ENCODE data around the gene LPIN2. TPM values are rescaled to one million over a fixed set of nuclear protein-coding genes. Genes with fewer than 3 reads are reported as not detected.

Gene LPIN2
- total and polyA plus RNA-seq, 10 donors = 4.0 to 79.7 (median 51.3) TPM

GRCh38 chr18:3048820-3049349 lies 35.9 kb upstream of the LPIN2 start:
- Histone ChIP-seq H3K36me3 (no peaks in the 10 kb centered on the region), H3K9me3 (no peaks in the 10 kb centered on the region), H3K27me3 (replicated peaks in 1 of 7) (peaks cover 0 to 12% (median 0%) of the 10 kb centered on the region in 7 donors), H3K4me3 (no peak overlapping the region), H3K27ac (no peak overlapping the region), H3K4me1 (peaks cover 0 to 44% (median 15%) of the 10 kb centered on the region in 6 donors)
- intact Hi-C loops (cut with DNase I; ENCODE audit: low total_unique reads) = no loop called here
- WGBS, 5 donors = 85 to 100% (median 91%) methylated on average over 3 of the region's 3 CpGs
- no peak for DNase-seq
- TF ChIP-seq CTCF (IDR thresholded peaks at IDR 0.05 in 8 of 11, conservative IDR thresholded peaks at IDR 0.05 in 3 of 11) (no peak), POLR2A (IDR thresholded peaks at IDR 0.05) (no peak), POLR2AphosphoS5 (IDR thresholded peaks at IDR 0.05) (no peak)

- TF ChIP-seq POLR2AphosphoS5 (IDR thresholded peaks at IDR 0.05) (no peak), POLR2A (IDR thresholded peaks at IDR 0.05) (no peak), CTCF (IDR thresholded peaks at IDR 0.05 in 8 of 11, conservative IDR thresholded peaks at IDR 0.05 in 3 of 11) (no peak)
- H3K27me3 ChIP-seq (replicated peaks in 1 of 7) = peaks cover 0 to 12% (median 0%) of the 10 kb centered on the region in 7 donors
Measured at GRCh38 chr18:3048121-3048520, 35.2 kb upstream of the LPIN2 start.

GRCh38 chr18:3046216-3046808 lies 33.4 kb upstream of the LPIN2 start:
- H3K4me1 ChIP-seq = peaks cover 0 to 41% (median 19%) of the 10 kb centered on the region in 6 donors
- H3K27me3 ChIP-seq (replicated peaks in 1 of 7) = peaks cover 0 to 12% (median 0%) of the 10 kb centered on the region in 7 donors
- intact Hi-C loops (cut with DNase I; ENCODE audit: low total_unique reads) = no loop called here
- no peak overlapping the region for H3K4me3 ChIP-seq
- DNase-seq = no peak
- no peaks in the 10 kb centered on the region for H3K9me3 ChIP-seq
- 79 to 87% (median 84%) methylated on average over 4 of the region's 4 CpGs for whole genome bisulfite sequencing, 5 donors
- H3K36me3 ChIP-seq = no peaks in the 10 kb centered on the region
- H3K27ac ChIP-seq = peak overlapping the region in 1 of 8 donors; percentile 58
- no peak for TF ChIP-seq CTCF (IDR thresholded peaks at IDR 0.05 in 8 of 11, conservative IDR thresholded peaks at IDR 0.05 in 3 of 11)

More at GRCh38 chr18:3048121-3048520, 35.2 kb upstream of the LPIN2 start:
- Histone ChIP-seq H3K4me3 (no peak overlapping the region), H3K27ac (no peak overlapping the region), H3K36me3 (no peaks in the 10 kb centered on the region), H3K4me1 (peaks cover 0 to 44% (median 15%) of the 10 kb centered on the region in 6 donors), H3K9me3 (no peaks in the 10 kb centered on the region)
- intact Hi-C loops (cut with DNase I; ENCODE audit: low total_unique reads) = no loop called here
- WGBS, 5 donors = 25 to 36% (median 31%) methylated on average over 6 of the region's 6 CpGs
- no peak for DNase-seq

DNA sequence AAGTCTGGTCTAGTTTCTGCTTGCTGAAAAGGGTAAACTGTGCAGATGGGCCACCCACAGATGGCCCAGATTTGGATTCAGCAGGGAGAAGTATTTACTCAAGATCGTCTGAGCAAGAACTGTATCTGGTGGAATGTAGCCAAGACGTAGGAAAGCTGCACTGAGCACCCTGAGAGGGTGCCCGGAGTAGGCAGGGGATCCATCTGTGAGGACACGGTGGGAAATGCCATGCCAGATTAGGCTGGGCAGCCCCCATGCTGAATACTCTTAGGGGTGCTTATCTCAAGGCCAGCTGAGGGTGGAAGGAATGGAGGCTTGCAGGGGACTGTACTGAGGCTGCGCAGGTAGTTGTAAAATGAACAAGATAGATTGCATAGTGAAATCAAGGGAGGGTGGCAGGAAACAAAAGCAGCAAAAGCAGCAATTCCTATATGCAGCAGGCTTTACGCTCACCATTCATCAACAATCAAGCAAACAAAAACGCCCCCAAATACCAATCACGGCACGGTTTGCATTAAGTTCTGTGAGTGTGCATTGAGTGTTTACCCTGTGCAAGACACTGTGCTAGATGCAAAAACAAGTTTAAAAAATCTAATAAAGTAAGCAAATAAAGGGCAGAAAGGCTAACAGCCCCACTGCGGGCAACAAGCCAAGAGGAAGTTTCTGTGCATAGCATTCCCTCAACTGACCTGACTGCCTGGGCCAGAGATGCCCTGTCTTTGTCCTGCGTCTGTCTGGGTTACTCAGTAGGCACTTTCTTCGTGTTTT lies 32.2 kb upstream of the LPIN2 start:
- peak overlapping the region in 4 of 8 donors; percentile 27 to 58 (median 44) for H3K27ac ChIP-seq
- H3K36me3 ChIP-seq = no peaks in the 10 kb centered on the region
- peaks cover 0 to 37% (median 19%) of the 10 kb centered on the region in 6 donors for H3K4me1 ChIP-seq
- no peak for DNase-seq
- intact Hi-C loops (cut with DNase I; ENCODE audit: low total_unique reads) = no loop called here
- WGBS, 5 donors = 26 to 39% (median 36%) methylated on average over 12 of the region's 12 CpGs
- H3K4me3 ChIP-seq = peak overlapping the region in 1 of 8 donors; percentile 1
- TF ChIP-seq CTCF (IDR thresholded peaks at IDR 0.05 in 8 of 11, conservative IDR thresholded peaks at IDR 0.05 in 3 of 11) = no peak
- TF ChIP-seq POLR2AphosphoS5 (IDR thresholded peaks at IDR 0.05) = peak in 1 of 3 donors; percentile 32
- TF ChIP-seq POLR2A (IDR thresholded peaks at IDR 0.05) = no peak
- no peaks in the 10 kb centered on the region for H3K9me3 ChIP-seq
- peaks cover 0 to 12% (median 0%) of the 10 kb centered on the region in 7 donors for H3K27me3 ChIP-seq (replicated peaks in 1 of 7)

All from spleen (tissue), 11 donors.